NB4 (cell line): Measurements from ENCODE around the gene CCDC7.
"Not testable (repeated sequence)": the region's sequence is repeated elsewhere in the genome, so short reads cannot be mapped to it uniquely, and the experiment has no call there.

Source experiments
- CTCF ChIP-seq: IDR thresholded peaks from one replicate; pipeline ENCODE4 v1.5.1; 2012; ENCODE audit warnings: low read depth, low read length
- MYC ChIP-seq: IDR thresholded peaks from 2 replicates; pipeline ENCODE4 v1.6.1; 2011; ENCODE audit warnings: low read depth, low read length
- POLR2A ChIP-seq: IDR thresholded peaks from 2 replicates; pipeline ENCODE4 v1.6.1; 2011; ENCODE audit warnings: mild to moderate bottlenecking; ENCODE audit not compliant: insufficient read length; ENCODE audit errors: extremely low read depth

GRCh38 chr10:32598022-32598421 is 152.1 kb downstream of the CCDC7 start:
- TF ChIP-seq CTCF, POLR2A, MYC: not testable (repeated sequence)
